ENCODE measurements around the gene NCOA3.

NCOA3 gene

GRCh38 chr20:47629907-47630306 is 128.2 kb downstream of the NCOA3 start:
- no peak for DNase-seq (ENCODE audit: low read depth in 2 of 2)

GRCh38 chr20:47631078-47631477 is 129.4 kb downstream of the NCOA3 start:
- no peak for DNase-seq (ENCODE audit: low read depth in 2 of 2)

- DNase-seq (ENCODE audit: low read depth in 2 of 2): no peak
Observed at GRCh38 chr20:47635256-47635655, 133.6 kb downstream of the NCOA3 start.

DNA sequence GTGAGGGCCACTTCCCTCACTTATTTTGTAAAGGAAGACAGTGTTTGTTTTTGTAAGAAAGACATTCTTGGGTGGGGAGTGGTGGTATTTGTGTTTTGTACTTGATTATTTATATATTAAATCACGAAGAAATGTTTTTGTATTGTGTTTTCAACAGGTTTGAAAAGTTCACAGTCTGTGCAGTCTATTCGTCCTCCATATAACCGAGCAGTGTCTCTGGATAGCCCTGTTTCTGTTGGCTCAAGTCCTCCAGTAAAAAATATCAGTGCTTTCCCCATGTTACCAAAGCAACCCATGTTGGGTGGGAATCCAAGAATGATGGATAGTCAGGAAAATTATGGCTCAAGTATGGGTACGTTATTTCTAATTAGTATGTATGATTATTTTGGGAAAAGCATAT is 137.2 kb downstream of the NCOA3 start:
- DNase-seq (ENCODE audit: low read depth in 2 of 2): no peak

DNA sequence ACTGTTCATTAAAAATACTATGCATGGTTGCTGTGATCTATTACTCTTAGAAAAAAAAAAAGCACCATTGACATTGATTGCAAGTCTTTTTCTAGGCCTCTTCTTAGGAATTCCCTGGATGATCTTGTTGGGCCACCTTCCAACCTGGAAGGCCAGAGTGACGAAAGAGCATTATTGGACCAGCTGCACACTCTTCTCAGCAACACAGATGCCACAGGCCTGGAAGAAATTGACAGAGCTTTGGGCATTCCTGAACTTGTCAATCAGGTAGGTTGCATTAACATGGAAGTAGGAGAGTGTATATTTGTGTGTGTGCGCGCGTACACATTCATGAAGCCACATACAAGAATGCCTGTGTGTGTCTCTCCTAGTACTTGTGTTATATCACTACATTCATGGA is 140.4 kb downstream of the NCOA3 start:
- DNase-seq (ENCODE audit: low read depth in 2 of 2): no peak

DNA sequence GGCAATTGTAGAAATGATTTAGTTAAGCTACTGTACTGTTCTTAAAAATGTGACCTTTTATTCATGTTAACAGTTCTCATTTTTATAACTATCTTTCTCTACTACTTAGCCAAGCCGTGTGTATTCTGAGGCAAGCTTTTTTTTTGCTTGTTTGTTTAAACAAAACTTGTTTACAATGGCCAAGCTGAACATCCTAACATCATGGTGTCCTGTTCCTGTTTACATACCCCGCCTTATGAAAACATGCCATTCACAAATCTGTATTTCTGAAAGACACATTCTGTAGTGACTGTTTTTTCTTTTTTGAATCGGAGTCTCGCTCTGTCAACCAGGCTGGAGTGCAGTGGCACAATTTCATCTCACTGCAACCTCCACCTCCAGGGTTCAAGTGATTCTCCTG is 140.9 kb downstream of the NCOA3 start:
- no peak for DNase-seq (ENCODE audit: low read depth in 2 of 2)

DNA sequence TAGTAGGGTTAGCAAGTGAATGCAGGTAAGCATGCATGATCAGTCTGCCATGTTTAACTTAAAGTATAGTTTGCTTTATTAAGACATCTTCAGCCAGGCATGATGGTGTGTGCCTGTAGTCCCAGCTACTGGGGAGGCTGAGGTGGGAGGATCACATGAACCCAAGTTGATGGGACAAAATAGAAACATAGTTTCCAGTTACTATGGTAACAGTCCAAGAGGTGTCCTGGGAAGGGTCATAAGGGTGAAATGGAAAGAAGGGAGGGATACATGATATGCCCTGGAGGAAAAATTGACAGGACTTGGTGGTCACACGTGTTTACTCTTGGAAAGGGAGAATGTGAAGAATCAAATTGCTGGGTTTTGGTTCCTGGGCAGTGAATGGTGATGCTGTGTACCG is 143.9 kb downstream of the NCOA3 start:
- DNase-seq (ENCODE audit: low read depth in 2 of 2): no peak

GRCh38 chr20:47647994-47648393 is 146.3 kb downstream of the NCOA3 start:
- DNase-seq (ENCODE audit: low read depth in 2 of 2): no peak

GRCh38 chr20:47648943-47649342 is 147.3 kb downstream of the NCOA3 start:
- DNase-seq (ENCODE audit: low read depth in 2 of 2): no peak

- no peak for DNase-seq (ENCODE audit: low read depth in 2 of 2)
Observed at GRCh38 chr20:47652301-47652700, 150.6 kb downstream of the NCOA3 start.

- no peak for DNase-seq (ENCODE audit: low read depth in 2 of 2)
Observed at GRCh38 chr20:47652794-47653193, 151.1 kb downstream of the NCOA3 start.

DNA sequence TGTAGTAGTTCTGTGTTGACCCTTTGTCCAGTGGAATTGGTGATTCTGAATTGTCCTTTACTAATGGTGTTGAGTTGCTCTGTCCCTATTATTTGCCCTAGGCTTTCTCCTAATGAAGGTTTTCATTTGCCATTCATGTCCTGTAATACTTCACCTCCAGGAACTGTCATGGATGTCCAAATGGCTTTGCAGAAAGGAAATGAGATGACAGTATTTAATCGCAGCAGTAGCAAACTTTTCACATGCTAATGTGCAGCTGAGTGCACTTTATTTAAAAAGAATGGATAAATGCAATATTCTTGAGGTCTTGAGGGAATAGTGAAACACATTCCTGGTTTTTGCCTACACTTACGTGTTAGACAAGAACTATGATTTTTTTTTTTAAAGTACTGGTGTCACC is 152.2 kb downstream of the NCOA3 start:
- DNase-seq (ENCODE audit: low read depth in 2 of 2): no peak

DNA sequence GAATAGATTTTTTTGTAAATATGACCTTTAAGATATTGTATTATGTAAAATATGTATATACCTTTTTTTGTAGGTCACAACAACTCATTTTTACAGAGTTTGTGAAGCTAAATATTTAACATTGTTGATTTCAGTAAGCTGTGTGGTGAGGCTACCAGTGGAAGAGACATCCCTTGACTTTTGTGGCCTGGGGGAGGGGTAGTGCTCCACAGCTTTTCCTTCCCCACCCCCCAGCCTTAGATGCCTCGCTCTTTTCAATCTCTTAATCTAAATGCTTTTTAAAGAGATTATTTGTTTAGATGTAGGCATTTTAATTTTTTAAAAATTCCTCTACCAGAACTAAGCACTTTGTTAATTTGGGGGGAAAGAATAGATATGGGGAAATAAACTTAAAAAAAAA is 152.7 kb downstream of the NCOA3 start:
- DNase-seq (ENCODE audit: low read depth in 2 of 2): no peak

GRCh38 chr20:47655635-47656034 is 153.9 kb downstream of the NCOA3 start:
- no peak for DNase-seq (ENCODE audit: low read depth in 2 of 2)

GRCh38 chr20:47656318-47656717 is 154.6 kb downstream of the NCOA3 start:
- no peak for DNase-seq (ENCODE audit: low read depth in 2 of 2)

- no peak for DNase-seq (ENCODE audit: low read depth in 2 of 2)
Observed at GRCh38 chr20:47659904-47660601, 158.4 kb downstream of the NCOA3 start.

DNA sequence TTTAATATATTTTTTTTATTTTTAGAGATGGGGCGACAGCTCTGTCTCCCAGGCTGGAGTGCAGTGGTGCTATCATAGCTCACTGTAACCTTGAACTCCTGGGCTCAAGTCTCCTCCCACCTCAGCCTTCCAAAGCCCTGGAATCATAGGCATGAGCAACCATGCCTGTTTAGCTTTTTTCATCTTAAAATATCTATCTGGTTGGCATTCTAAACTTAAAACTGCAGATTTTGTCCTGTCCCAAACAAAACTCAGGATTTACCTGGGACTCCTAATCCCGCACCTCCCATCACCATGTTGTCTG is 158.9 kb downstream of the NCOA3 start:
- no peak for DNase-seq (ENCODE audit: low read depth in 2 of 2)

GRCh38 chr20:47660983-47661700 is 159.5 kb downstream of the NCOA3 start:
- DNase-seq (ENCODE audit: low read depth in 2 of 2): no peak

GRCh38 chr20:47661714-47662113 is 160.0 kb downstream of the NCOA3 start:
- DNase-seq (ENCODE audit: low read depth in 2 of 2): no peak

DNA sequence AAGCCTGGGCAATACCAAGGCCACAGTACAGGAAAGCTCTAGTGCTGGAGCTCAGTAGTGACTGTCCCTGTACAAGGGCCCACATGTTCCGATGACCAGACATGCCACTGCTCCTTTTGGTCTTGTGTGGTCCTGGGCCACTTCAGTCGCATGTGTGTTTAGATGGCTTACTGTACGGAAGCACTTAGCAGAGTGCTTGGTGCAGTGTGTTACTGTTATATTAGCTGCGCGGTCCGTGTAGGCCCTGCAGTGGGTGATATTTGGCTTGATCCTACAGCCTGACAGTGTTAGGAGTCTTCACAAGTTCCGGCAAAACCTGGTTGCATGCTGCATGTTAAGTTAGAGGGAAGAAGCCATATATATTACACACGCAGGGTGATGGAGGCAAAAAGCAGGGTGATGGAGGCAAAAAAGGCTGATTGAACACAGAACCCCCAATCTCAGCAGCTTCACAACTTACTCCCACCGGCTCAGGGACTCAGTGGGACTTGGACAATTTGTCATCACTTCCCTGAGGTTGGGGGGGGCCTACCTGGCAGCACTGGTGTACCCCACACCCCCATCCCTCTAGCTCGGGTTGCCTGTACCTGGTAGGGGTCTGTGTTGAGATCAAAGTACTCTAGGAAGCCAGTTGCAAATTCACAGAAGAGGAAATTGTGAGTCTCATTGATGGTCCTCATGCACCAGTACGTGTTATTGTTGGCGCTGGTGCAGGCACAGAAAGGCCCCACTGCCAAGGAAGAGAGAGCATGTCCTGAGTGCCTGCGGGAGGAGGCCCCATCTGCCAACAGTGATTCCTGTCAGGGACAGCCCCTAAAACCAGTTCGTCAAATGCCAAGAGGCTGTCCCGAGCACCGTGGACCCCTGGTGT is 161.0 kb downstream of the NCOA3 start:
- DNase-seq (ENCODE audit: low read depth in 2 of 2): no peak

DNA sequence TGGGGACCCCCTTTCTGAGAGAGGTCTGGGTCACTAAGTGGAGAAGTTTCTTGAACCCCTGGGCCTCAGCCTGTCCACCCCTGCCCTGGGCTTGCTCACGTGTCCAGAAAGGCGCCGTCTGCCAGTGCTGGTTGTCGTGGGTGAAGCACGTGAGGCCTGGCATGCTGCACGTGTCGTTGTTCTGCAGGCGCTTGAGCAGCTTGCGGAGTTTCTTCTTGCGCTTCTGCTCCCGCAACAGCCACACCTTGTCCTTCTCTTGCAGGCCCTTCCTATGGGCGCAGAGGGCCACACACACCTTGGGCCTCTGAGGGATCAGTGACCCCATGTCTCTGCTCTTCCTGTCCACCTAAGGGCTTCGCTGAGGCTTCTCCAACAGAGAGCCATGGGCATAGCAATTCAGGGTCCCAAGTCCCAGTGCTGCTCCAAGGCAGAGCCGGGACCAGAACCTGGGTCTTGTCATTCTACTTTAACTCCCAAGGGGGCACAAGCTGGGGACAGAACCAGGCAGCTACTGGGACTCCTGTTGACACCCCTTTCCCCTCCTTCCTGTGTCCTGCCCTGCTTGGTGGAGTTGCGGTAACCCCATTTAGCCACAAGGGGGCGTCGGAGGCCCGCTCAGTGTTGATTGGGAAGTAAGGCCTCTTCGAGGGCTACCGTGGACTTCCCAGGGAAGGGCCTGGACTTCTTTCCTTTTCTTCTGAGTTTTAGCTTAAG is 161.8 kb downstream of the NCOA3 start:
- peak; percentile 55 to 67 for DNase-seq (ENCODE audit: low read depth in 2 of 2)

GRCh38 chr20:47664068-47664437 is 162.4 kb downstream of the NCOA3 start:
- DNase-seq (ENCODE audit: low read depth in 2 of 2): no peak

Measured in fibroblast of skin of left quadriceps (primary cell).